ENCODE data around the gene ZNF830. TPM values are rescaled to one million over a fixed set of nuclear protein-coding genes. Genes with fewer than 3 reads are reported as not detected.

The ZNF830 gene
- polyA plus RNA-seq, 3 donors, result 2.1 to 4.7 (median 4.2) TPM

DNA sequence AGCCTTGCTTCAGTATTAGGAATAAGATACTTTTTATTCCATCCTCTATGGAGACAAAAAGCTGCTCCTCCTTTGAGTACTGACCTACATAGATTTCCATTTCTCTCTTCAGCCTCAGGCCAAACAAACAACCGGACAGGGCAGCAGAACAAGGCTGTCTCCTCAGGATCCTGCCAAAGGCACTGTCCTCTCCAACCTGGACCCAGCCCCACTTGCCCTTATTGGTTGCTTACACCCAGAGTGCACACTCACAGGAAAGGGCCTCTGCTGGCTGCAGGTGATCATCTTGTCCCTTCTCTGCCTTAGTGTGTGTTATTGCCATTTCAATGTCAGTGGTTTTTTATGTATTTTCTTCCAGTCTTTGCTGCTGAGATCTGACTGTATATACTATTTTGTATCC lies 45.6 kb downstream of the ZNF830 start:
- Histone ChIP-seq H3K27me3 (ENCODE audit: control insufficient read depth in 2 of 2, insufficient read depth in 2 of 2, low read length in 2 of 2) (no peaks in the 10 kb centered on the region), H3K79me2 (ENCODE audit: insufficient read depth, low read length) (no peaks in the 10 kb centered on the region), H3K9ac (ENCODE audit: insufficient read depth, low read length, poor library complexity, severe bottlenecking) (no peak overlapping the region), H3K4me2 (replicated peaks; ENCODE audit: extremely low read depth, low read length, poor library complexity, severe bottlenecking) (no peak overlapping the region), H3K36me3 (replicated peaks in 1 of 2; ENCODE audit: control insufficient read depth in 1 of 2, insufficient read depth in 2 of 2, low read length in 2 of 2) (peaks cover 62 to 99% of the 10 kb centered on the region in 2 donors), H4K20me1 (ENCODE audit: insufficient read depth, low read length) (no peaks in the 10 kb centered on the region), H3K4me1 (ENCODE audit: control insufficient read depth in 1 of 2, insufficient read depth in 2 of 2, low read length in 2 of 2) (no peaks in the 10 kb centered on the region), H3K27ac (ENCODE audit: low read depth in 1 of 2, low read length in 2 of 2) (no peak overlapping the region), H3K4me3 (replicated peaks in 1 of 3; ENCODE audit: low read depth in 2 of 3, low read length in 3 of 3) (no peak overlapping the region), H3K9me3 (replicated peaks in 1 of 2; ENCODE audit: control insufficient read depth in 1 of 2, insufficient read depth in 1 of 2, low read length in 2 of 2) (no peaks in the 10 kb centered on the region), H2AFZ (ENCODE audit: insufficient read depth, low read depth, low read length, poor library complexity, severe bottlenecking) (no peak overlapping the region)
- TF ChIP-seq, protein P1, sequence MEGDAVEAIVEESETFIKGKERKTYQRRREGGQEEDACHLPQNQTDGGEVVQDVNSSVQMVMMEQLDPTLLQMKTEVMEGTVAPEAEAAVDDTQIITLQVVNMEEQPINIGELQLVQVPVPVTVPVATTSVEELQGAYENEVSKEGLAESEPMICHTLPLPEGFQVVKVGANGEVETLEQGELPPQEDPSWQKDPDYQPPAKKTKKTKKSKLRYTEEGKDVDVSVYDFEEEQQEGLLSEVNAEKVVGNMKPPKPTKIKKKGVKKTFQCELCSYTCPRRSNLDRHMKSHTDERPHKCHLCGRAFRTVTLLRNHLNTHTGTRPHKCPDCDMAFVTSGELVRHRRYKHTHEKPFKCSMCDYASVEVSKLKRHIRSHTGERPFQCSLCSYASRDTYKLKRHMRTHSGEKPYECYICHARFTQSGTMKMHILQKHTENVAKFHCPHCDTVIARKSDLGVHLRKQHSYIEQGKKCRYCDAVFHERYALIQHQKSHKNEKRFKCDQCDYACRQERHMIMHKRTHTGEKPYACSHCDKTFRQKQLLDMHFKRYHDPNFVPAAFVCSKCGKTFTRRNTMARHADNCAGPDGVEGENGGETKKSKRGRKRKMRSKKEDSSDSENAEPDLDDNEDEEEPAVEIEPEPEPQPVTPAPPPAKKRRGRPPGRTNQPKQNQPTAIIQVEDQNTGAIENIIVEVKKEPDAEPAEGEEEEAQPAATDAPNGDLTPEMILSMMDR (IDR thresholded peaks at IDR 0.05), result no peak
- WGBS (ENCODE audit: insufficient coverage), result 100% methylated on average over 1 of the region's 1 CpG
- Mint-ChIP-seq H3K27me3 (ENCODE audit: low read depth in 3 of 3) (no peaks in the 10 kb centered on the region), H3K9me3 (peaks cover 0 to 2% (median 0%) of the 10 kb centered on the region in 7 donors), H3K4me3 (no peak overlapping the region), H3K4me1 (no peaks in the 10 kb centered on the region), H3K27ac (peak overlapping the region in 2 of 7 donors; percentile 12 to 28), H3K36me3 (peaks cover 76 to 91% of the 10 kb centered on the region in 2 donors)
- no peak for DNase-seq
- intact Hi-C loops (cut with micrococcal nuclease), result no loop called here

DNA sequence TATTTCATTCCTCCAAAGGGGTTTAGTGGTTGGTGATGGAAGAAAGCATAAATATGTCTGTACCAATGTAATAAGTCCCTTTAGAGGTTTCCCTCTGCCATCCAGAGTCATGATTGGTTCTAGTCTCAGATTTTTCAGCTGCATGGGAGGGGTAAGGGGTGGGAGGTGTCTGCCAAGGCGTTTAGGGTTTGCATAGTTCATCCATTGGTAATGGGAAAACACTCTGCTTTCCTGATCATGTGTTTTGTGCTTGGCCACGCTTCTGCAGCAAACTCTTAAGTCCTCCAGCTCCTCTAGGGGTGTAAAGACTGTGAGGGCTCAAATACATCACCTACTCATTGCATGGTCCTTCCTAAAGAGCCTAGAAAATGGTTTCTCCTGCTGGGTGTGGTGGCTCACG lies 48.8 kb downstream of the ZNF830 start:
- Mint-ChIP-seq H3K4me3 (no peak overlapping the region), H3K9me3 (no peaks in the 10 kb centered on the region), H3K36me3 (peaks cover 80 to 93% of the 10 kb centered on the region in 2 donors), H3K4me1 (no peaks in the 10 kb centered on the region), H3K27ac (peak overlapping the region in 2 of 7 donors; percentile 15 to 21), H3K27me3 (ENCODE audit: low read depth in 3 of 3) (no peaks in the 10 kb centered on the region)
- H3K9ac ChIP-seq (ENCODE audit: insufficient read depth, low read length, poor library complexity, severe bottlenecking), result no peak overlapping the region
- H3K9me3 ChIP-seq (replicated peaks in 1 of 2; ENCODE audit: control insufficient read depth in 1 of 2, insufficient read depth in 1 of 2, low read length in 2 of 2), result no peaks in the 10 kb centered on the region
- intact Hi-C loops (cut with micrococcal nuclease), result no loop called here
- peaks cover 67 to 99% of the 10 kb centered on the region in 2 donors for H3K36me3 ChIP-seq (replicated peaks in 1 of 2; ENCODE audit: control insufficient read depth in 1 of 2, insufficient read depth in 2 of 2, low read length in 2 of 2)
- TF ChIP-seq, protein P1 (IDR thresholded peaks at IDR 0.05), result no peak
- H3K4me1 ChIP-seq (ENCODE audit: control insufficient read depth in 1 of 2, insufficient read depth in 2 of 2, low read length in 2 of 2), result no peaks in the 10 kb centered on the region
- no peak overlapping the region for H3K27ac ChIP-seq (ENCODE audit: low read depth in 1 of 2, low read length in 2 of 2)
- no peak overlapping the region for H2AFZ ChIP-seq (ENCODE audit: insufficient read depth, low read depth, low read length, poor library complexity, severe bottlenecking)
- no peaks in the 10 kb centered on the region for H3K79me2 ChIP-seq (ENCODE audit: insufficient read depth, low read length)
- no peak overlapping the region for H3K4me2 ChIP-seq (replicated peaks; ENCODE audit: extremely low read depth, low read length, poor library complexity, severe bottlenecking)
- no peaks in the 10 kb centered on the region for H3K27me3 ChIP-seq (ENCODE audit: control insufficient read depth in 2 of 2, insufficient read depth in 2 of 2, low read length in 2 of 2)
- H3K4me3 ChIP-seq (replicated peaks in 1 of 3; ENCODE audit: low read depth in 2 of 3, low read length in 3 of 3), result no peak overlapping the region
- no peak for DNase-seq
- no peaks in the 10 kb centered on the region for H4K20me1 ChIP-seq (ENCODE audit: insufficient read depth, low read length)
- no CpG with 5 or more reads among the region's 3 CpGs for WGBS (ENCODE audit: insufficient coverage)
